GM19324 (cell line): ENCODE data around the gene ANKRD13D.

Experiments
- ATAC-seq: cut with Tn5 transposase; IDR thresholded peaks from one replicate; pipeline ENCODE4 v1.9.1; 2021; ENCODE audit warnings: mild to moderate bottlenecking, moderate library complexity; ENCODE audit not compliant: unreplicated experiment, low FRiP score

ANKRD13D gene

DNA sequence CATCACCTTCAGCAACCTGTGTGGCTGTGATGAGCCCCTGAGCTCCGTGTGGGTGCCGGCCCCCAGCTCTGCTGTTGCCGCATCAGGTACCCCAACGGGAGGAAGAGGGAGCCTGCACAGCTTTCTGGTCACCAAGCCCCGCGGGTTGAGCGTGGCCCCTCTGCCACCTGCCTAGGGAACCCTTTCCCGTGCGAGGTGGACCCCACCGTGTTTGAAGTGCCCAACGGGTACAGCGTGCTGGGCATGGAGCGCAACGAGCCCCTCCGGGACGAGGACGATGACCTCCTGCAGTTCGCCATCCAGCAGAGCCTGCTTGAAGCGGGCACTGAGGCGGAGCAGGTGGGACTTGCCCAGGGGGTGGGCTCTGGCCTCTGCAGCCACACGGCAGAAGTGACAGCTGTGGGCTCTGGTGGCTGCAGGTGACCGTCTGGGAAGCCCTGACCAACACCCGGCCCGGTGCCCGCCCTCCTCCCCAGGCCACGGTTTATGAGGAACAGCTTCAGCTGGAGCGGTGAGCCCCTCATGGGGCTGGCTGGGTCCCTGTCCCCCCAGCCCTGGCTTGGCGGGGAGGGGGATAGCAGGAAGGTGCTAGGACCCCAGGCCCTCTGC is 12.3 kb downstream of the ANKRD13D start:
- no peak for ATAC-seq

DNA sequence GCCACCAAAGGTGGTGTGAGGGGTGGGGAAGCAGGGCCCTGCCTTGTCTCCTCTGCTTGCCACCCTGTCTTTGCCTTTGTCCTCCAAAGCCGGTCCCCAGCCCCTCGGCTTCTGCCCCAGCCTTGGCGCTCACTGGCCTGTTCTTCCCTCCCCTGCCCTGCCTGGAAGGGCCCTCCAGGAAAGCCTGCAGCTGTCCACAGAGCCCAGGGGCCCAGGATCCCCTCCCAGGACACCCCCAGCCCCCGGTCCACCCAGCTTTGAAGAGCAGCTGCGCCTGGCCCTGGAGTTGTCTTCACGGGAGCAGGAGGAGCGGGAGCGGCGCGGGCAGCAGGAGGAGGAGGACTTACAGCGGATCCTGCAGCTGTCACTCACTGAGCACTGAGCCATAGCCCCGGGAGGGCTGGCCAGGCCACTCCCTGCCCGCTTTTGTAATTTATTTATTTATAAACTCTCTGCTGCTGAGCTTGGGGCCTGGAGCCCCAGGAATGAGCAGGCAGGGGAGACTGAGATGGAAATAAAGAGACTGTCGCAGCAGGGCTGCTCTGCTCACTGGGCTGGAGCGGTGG is 12.9 kb downstream of the ANKRD13D start:
- ATAC-seq, result no peak

DNA sequence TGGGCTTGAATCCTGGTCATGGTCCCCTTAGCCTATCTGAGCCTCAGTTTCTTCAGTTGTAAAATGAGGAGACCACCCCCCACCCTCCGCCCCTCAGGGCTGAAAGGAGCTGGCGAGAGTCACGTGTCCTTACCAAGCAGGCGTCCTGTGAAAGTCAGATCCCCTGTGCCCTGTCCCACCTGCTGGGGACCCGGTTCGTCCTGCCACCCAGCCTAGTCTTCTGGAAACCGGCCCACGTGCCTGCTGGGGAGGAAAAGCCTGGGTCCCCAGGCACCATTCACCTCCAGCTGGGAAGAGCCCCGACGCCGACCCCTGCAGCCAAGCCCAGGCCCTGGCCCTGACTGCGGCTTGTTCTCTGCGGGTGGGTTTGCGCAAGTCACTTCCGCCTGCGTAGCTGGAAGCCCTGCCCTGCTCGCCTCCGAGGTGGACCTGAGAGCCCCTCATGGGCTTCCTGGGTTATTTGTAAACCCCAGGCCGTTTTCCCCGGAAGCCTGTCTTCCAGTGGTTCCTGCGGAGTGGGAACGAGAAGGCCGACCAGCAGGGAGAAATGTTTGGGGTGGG is 13.5 kb downstream of the ANKRD13D start:
- ATAC-seq, result no peak

DNA sequence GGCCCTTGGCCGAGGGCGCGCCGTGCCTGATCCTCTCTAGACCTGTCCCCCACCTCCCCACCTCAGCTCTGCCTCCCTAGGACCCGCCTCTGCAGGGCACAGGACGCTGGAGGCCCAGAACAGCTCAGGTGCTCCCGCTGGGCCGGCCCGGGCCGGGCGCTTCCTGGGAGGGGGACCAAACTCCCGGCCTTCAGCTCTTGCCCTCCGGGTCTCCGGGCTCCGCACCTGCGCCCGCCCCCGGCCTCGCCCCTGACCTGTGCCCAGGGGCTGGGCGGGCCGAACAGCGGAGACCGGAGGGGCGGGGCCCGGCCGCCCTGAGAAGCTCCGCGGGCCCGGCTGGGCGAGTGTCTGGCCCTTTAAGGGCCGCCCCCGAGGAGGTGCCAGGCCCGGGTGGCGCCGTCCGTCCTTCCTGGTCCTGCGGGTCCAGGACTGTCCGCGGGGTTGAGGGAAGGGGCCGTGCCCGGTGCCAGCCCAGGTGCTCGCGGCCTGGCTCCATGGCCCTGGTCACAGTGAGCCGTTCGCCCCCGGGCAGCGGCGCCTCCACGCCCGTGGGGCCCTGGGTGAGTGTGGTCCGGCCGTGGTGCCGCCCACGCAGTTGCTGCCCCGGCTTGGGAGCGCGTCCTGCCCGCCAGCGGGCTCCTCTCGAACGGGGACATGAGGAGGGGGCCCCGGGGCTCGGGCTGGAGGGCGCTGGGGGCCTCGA is 14.2 kb downstream of the ANKRD13D start, which contains the start of gene SSH3:
Gene SSH3 (plus strand): TSS at position 399 of the 703 bp plus-strand sequence. CDS start 96 bp downstream, at position 495.
- no peak for ATAC-seq

DNA sequence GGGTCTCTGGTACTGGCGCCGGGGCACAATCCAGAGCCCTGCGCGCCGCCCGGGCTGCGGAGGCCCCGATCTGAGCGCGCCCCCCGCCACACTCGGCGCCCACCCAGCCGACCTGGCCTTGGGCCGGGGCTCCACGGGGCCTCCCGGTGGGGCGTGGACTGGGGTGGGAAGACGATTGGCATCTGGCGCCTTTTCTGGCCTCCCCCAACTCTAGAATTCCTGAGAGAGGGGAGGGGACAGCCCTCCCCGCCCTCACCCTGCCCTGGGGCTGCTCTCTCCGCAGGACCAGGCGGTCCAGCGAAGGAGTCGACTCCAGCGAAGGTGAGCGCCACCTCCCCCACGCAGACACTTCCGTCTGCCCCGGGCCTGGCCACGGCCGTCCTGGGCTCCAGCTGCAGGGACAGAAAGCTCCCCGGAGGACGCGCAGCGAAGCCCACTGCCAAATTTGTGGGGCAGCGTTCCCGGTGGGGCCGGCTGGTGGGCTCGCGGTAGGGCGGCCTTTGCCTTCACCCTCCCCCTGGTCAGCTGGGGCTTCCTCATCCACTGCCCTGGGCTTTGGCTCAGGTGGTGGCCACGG is 14.8 kb downstream of the ANKRD13D start:
- ATAC-seq, result no peak

DNA sequence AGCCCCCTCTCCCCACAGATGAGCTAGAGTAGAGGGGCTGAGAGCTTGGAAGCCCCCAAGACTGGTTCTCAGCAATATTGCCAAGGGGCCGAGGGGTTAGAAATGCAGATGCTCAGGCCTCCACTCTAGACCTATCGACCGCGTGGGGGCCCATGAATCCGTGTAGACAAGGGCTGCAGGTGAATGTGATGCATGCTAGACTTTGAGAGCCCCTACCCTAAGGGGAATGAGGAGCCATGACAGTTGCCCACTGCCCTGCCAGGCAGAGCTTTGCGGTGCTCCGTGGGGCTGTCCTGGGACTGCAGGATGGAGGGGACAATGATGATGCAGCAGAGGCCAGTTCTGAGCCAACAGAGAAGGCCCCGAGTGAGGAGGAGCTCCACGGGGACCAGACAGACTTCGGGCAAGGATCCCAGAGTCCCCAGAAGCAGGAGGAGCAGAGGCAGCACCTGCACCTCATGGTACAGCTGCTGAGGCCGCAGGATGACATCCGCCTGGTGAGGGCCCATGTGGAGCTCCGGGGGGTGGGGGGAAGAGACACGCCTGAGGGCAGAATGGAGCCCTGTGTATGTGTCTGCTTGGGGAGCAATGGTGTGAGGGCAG is 15.5 kb downstream of the ANKRD13D start:
- no peak for ATAC-seq

DNA sequence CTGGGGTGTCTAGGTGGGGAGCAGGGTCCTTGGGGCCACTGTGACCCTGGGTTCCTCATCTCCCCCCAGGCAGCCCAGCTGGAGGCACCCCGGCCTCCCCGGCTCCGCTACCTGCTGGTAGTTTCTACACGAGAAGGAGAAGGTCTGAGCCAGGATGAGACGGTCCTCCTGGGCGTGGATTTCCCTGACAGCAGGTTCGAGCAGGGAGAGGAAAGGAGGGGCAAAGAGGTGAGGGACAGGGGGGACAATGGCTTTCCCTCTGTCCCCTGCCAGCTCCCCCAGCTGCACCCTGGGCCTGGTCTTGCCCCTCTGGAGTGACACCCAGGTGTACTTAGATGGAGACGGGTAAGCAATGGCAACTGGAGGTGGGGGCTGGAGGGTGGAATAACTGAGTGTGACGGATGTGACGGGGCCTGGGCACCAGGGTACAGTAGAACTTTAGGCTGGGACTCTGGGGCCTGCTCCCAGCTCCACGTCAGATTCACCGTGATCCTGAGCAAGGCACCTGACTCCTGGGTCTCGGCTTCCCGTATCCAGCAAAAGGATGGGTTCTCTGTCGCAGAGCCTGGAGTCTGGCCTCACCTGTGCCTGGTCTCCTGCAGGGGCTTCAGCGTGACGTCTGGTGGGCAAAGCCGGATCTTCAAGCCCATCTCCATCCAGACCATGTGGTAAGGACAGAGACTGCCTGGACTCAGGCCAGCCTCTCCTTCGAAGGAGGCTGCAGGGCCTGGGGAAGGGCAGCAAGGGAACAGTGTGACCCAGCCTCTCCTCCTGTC is 17.9 kb downstream of the ANKRD13D start:
- no peak for ATAC-seq

DNA sequence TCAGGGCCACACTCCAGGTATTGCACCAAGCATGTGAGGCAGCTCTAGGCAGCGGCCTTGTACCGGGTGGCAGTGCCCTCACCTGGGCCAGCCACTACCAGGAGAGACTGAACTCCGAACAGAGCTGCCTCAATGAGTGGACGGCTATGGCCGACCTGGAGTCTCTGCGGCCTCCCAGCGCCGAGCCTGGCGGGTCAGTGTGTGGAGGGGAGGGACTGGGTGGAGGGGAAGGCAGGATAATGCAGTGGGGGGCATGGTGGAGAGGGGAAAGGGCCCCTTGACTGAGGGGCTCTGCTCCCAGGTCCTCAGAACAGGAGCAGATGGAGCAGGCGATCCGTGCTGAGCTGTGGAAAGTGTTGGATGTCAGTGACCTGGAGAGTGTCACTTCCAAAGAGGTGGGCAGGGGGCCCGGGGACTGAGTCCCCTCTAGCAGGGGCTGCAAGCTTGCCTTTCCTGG is 18.5 kb downstream of the ANKRD13D start:
- no peak for ATAC-seq

DNA sequence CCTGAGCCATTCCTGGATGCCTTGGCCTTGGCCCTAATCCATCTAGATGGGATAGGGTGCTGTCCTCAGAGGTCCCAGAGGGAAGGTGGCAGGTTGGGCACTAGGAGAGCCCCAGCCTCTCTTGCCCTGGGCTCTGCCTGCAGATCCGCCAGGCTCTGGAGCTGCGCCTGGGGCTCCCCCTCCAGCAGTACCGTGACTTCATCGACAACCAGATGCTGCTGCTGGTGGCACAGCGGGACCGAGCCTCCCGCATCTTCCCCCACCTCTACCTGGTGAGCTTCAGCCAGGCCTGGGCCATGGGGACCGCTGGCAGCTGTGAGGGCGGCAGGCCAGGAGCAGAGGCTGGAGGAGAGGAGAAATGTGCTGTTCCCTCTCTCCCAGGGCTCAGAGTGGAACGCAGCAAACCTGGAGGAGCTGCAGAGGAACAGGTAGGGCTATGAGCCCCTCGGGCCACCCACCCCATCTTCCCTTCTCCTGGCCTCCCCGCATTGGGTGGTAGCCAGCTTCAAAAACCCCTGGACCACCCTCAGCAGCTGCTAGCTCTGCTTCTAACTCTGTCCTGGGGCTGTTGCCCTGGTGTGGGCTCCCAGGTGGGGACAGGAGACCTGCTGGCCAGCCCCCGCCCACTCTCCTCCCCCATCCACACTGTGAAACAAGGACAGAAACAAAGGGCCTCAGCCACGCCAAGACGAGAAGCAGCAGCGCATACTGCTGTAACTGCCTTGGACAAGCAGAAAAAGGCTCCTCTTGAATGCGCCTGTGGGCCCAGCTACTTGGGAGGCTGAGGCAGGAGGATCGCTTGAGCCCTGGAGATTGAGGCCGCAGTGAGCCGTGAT is 19.1 kb downstream of the ANKRD13D start:
- no peak for ATAC-seq

DNA sequence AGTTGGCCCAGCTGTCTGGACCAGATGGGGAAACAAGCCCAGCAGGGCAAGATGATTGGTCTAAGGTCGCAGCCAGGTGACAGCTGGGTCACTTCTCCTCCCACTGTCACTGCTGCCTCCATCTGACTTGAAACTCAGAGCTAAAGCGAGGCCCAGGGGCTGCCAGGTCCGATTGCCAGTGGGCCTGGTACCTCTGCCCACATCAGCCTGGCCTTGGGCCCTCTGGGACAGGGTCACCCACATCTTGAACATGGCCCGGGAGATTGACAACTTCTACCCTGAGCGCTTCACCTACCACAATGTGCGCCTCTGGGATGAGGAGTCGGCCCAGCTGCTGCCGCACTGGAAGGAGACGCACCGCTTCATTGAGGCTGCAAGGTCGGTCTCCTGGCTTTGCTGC is 20.1 kb downstream of the ANKRD13D start:
- ATAC-seq, result no peak

DNA sequence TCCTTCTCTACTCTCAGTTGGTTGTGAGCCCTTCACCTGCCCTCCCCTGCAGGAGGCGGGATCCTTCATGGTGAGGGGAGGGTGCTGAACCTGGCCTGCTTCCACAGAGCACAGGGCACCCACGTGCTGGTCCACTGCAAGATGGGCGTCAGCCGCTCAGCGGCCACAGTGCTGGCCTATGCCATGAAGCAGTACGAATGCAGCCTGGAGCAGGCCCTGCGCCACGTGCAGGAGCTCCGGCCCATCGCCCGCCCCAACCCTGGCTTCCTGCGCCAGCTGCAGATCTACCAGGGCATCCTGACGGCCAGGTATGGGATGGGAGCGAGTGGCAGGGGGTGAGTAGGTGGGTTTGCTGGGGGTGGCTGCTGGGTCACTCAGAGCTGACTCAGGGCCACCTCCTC is 20.6 kb downstream of the ANKRD13D start:
- no peak for ATAC-seq

DNA sequence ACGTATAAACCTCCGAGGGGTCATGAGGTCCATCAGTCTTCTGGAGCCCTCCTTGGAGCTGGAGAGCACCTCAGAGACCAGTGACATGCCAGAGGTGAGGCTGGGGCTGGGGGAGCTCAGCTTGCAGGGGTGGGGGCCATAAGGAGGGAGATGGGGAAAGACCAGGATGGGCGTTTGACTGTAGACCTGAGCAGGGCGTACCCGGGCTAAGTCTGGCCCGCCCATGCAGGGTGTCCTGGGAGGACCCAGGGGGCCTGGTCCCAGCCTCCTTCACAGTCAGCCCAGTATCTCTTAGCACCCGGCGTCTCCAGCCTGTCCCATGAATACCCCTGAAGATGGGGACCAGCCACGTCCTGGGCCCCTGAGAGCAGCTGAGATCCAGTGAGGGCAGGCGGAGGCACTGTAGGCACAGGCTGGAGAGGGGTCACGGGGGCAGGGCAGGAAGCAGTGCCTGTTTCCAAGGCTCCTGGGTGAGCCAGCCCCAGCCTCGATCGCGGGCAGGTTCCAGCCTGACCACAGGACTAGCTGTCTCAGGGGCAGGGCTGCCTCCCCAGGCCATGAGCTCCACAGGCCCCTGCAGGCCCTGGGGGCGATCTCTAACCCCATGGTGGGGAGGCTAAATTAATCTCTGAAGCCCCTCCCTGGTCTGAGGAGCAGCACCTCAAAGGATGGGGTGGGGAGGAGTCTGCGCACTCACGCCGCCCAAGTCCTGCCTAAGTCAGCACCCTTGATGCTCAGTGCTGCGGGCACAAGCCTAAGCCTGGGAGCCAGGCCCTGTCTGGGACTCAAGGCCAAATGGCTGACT is 21.3 kb downstream of the ANKRD13D start:
- ATAC-seq, result no peak

DNA sequence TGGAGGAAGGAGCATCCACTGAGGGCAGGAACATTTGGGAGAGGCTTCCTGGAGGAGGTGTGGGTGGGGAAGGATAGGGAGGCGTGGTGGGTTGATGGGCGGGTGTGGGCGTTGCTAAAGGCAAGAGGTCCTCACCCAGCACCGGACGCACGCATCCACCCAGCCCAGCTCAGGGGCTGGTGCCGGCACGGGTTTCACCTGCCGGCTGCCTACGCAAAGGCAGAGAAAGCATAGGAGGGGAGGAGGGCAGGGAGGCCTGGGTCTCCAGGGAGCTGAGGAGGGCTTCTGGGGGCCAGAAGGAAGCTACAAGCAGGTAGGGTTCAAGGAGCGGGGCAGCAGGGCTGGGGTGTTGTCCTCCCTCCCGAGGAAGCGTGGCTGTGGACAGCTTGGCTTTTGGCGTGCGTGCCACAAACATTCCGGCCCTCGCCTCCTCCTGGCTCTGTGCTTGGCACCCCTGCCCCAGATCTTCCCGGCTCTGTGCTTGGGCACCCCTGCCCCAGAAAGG is 22.0 kb downstream of the ANKRD13D start:
- no peak for ATAC-seq

DNA sequence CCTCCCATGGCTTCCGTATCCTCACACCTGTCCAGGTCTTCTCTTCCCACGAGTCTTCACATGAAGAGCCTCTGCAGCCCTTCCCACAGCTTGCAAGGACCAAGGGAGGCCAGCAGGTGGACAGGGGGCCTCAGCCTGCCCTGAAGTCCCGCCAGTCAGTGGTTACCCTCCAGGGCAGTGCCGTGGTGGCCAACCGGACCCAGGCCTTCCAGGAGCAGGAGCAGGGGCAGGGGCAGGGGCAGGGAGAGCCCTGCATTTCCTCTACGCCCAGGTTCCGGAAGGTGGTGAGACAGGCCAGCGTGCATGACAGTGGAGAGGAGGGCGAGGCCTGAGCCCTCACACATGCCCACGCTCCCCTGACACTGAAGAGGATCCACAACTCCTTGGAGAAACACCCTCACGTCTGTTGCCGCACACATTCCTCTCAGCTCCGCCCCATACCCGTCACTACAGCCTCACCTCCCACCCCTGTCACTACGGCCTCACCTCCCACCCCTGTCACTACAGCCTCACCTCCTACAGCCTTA is 22.5 kb downstream of the ANKRD13D start:
- ATAC-seq, result no peak

DNA sequence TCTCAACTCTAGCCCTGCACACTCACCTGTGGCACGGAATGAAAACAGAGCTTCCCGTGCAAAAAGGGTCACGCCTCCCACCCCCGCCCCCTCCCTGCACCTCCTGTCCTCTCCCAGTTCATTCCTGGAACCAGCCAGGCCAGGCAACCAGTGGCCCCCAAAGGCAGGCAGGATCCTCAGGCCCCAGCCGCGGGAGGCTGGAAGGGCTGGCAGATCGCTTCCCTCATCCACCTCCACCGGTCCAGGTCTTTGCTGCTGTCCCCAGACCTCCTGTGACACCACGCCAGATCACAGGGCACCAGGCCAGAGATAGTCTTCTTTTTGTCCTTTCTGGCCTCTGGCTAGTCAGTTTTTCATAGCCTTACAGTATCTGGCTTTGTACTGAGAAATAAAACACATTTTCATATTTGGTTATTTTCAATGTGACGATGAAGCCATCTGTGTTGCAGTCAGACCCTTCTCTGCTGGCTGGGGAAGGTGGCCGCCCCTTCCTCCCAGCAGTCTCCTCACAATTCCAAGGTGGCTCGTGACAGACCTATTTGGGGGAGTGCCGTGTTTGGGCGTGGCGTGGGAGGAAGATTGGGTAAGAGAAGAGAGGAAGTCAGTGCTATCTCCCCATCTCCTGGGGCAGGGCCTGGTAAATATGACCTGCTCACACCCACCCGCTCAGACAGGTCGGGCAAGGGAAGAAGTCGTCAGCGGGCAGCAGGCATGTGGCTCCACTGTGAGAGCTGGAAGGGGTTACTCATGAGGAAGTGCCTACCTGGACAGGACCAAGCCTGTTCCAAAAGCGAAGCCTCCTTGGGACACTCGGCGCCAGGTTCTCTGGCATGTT is 23.3 kb downstream of the ANKRD13D start:
- no peak for ATAC-seq

DNA sequence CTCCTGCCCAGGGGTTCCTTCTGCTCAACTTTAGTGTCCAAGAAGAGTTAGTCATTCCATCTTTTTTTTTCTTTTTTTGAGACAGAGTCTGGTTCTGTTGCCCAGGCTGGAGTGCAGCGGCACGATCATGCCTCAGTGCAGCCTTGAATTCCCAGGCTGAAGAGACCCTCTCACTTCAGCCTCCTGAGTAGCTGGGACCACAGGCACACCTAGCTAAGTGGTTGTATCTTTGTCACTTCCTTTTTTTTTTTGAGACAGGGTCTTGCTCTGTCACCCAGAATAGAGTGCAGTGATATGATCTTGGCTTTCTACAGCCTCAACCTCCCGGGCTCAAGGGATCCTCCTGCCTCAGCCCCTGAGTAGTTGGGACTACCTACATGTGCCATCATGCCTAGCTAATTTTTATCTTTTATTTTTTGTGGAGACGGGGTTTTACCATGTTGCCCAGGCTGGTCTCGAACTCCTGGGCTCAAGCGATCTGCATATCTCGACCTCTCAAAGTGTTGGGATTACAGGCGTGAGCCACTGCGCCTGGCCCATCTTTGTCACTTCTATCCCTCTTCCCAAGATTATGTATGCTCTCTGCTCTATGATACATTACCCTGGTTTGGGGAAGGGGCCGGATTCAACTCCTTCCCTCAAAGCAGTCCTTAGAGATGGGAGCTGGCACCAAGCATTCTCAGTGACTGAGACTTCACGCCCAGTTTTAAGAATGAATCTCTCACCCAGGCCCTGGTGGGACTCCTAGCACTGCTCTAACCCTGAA is 24.2 kb downstream of the ANKRD13D start:
- ATAC-seq, result no peak
